ENCODE data around the gene CCL20.

CCL20 gene

DNA sequence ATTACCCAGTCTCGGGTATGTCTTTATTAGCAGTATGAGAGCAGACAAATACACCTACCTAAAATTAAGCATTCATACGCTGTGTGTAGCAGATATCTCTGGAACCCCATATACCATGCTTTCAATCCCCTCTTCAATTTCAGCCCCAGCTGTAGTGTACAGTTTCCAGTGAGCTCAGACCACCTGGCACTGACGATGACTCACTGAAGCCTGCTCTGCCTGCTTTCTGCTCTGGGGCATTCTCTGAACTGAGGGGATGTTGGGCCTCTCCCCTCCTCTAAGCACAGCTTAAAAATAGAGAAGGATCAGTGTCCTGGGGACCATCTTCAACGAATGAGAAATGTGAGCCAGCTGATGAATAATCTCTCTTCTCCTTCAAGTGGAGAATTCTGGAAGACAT lies 8.7 kb upstream of the CCL20 start:
- no peak for DNase-seq

DNA sequence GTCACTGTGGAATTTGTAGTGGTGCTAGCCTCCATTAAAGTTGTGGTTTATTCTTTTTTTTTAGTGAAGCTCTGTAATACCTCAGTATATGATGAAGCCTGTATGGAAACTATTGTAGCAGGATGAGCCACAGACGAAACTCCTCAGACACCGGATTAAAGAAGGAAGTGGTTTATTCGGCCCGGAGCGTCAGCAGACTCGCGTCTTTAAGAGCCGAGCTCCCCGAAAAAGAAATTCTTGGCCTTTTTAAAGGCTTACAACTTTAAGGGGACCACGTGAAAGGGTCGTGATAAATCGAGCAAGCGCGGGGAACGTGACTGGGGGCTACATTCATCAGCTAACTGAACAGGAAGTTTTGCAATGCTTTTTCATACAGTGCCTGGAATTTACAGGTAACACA lies 8.1 kb upstream of the CCL20 start:
- peak; percentile 11 to 38 for DNase-seq

- no peak for DNase-seq
Measured at GRCh38 chr2:227808936-227809335, 4.7 kb upstream of the CCL20 start.

GRCh38 chr2:227812001-227812400 lies 1.6 kb upstream of the CCL20 start:
- no peak for DNase-seq

DNA sequence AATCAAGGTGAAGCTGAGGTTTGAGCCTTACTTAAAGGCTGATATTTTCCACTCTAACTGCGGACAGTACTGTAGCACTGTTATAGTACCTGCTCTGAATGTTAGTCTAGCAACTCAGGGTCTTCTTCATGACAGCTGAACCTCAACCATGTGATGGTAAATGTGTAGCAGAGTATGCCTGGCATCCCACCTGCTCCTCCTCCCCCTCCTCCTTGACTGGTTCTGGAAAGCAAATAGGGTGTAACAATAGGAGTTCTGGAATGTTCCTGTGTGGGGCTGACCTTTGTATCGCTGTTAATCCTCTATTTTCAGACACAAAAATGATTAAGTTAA lies 447 bp upstream of the CCL20 start:
- no peak for DNase-seq

DNA sequence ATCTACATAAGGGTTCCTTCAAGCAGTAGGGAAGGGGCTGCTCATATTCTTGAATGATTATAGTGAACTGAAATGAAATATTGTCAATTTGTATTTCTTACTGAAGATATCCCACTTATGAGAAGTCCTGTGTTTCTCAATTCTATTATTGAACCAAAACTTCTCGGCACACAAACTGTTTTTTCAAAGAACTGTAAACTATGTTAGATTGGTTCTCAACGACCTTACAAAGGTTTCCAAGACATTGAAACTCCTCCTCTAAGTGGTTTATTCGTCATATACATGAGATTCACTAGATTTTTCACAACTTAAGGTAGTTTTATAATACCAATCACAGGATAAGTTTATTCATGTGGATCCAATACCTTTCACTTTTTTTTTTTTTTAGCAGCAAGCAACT lies 1.4 kb downstream of the CCL20 start:
- no peak for DNase-seq

DNA sequence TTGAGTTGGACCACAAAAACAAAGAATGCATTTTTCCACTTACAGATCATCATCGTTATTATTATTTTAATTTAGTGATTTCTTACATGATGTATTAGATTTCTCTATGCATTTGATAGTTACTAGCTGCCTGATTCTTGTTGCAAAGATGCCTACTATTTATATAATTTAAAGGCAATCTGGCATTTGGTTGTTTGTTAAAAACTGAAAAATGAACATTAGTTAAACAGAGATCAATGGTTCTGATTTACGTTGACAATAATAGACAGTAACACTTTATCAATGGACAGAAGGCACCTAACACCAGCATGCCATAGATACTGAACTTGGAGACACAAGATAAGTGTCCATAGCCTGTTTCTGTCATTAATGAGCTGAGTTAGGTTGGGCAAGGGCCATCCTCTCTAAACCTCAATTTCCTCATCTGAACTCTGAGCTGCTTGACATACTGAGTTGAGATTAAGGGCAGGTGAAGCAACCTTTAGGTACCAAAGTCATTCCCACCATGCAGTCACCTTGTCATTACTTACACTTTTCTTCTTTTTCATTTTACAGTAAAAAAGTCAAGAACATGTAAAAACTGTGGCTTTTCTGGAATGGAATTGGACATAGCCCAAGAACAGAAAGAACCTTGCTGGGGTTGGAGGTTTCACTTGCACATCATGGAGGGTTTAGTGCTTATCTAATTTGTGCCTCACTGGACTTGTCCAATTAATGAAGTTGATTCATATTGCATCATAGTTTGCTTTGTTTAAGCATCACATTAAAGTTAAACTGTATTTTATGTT lies 3.1 kb downstream of the CCL20 start:
- no peak for DNase-seq

DNA sequence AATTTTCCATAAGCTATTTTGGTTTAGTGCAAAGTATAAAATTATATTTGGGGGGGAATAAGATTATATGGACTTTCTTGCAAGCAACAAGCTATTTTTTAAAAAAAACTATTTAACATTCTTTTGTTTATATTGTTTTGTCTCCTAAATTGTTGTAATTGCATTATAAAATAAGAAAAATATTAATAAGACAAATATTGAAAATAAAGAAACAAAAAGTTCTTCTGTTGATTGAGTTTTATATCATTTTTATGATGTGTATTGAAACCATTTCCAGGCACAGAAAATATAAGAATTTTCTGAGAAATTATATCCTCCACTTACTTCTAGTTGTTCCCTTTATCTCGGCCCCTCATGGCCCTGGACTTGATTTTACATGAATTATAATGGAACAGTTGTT lies 3.7 kb downstream of the CCL20 start:
- no peak for DNase-seq

GRCh38 chr2:227817850-227818674 lies 4.4 kb downstream of the CCL20 start:
- peak; percentile 59 to 79 for DNase-seq

DNA sequence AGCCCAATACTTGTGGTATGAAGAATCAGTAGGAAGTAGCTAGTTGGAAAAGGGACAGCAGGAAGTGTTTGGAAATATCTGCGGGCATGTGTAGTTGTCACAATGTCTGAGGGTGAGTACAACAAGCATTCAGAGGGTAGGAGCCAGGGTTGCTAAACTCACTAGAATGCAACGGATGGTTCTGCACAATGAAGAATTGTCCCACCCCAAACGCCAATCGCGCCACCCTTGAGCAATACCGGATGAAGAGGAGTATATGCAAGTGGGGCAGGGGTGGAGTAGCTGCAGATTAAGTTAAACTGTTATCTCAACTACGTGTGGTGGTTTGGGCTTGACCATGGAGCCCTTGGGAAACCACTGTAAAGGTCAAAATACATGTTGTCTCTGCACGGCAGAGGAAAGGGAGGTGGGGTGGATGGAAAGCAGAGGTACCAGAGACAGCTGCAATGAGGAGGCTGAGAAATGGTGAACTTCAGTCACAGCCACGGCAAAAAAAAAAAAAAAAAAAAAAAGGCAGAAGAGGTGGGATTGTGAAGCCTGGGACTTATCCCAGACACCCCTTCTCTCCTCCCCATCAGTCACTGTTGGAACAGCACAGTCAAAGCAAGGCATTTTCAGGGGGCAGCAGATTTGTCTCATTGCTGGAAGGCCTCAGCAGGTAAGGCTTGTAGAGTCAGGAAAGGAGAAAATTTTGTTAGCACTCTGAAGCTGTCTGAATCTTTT lies 5.2 kb downstream of the CCL20 start:
- no peak for DNase-seq

DNA sequence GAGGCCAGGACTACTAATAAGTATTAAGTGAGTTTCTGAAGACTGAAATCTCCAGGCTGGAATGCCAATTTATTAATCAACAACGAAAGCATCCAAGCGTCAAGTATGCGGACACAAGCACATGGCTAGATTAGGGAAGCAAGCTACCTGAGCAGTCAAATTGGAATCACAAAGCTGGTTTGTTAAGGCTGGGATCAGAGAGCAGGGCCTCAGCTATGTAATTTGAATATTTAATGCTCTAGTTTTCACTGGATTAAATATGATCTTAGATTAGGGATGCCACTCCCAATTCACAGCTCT lies 5.7 kb downstream of the CCL20 start:
- no peak for DNase-seq

DNA sequence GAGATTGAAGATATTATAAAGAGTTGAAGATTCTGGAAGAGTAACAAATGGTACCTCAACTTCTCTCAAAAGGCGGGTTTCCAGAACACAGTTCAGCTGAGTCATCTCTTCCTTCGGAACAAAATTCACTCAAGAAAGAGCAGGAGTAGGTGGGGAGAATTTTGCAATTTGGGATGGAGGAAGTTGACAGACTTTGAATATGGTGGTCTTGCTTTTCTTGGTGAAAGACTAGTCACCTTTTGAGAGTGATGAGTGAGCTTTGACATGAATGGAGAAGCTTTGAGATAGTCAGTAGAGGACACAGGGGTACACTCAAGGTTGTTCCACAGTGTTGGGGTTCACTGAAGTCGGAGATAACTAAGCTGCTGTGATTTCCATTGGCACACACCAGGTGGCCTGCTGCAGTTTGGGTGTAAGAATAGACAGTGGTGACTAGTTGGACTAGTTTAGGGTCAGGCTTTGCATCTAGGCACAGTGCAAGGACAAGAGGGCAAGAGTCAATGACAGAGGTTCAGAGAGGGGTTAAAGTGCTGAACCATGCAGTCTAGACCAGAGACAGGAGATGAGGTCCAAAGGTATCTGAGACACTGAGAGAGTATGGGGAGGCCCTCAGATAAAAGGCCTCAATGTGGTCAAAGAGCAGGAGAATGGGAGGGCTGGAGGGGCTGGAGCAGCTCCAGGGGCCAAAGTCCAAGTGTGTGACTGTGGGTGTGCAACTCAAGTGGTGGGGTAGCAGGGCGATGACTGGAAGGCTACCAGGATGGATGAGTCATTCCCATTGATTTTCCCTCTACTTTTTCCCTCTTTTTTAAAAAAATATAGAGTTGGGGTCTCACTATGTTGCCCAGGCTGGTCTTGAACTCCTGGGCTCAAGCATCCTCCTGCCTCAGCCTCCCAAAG lies 7.7 kb downstream of the CCL20 start:
- no peak for DNase-seq

DNA sequence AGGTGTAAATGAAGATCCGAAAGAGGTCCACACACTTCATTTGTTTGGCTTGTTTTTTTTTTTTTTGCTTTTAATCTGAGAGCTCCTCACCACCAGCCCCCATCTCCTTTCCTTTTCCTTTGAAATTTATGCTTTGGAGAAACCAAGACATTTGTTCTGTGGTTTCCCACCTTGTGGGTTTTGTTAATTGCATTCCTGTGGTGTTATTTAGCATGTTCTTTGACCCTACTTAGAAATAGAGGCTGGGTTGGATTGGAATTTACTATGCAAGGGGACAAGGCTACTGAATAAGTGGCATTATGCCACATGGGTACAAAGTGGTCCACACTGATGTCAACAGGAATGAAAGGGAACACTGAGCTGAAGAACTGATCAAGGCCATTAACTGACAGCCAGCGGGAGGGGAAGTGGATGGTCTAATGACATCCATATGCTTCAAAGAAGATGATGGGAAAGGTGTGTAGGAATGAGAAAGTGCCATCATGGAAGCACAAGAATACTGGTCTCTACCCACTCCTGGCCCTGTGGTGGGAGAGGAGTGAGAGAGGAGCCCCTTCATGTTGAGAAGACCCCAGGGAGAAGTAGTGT lies 8.9 kb downstream of the CCL20 start:
- no peak for DNase-seq

- no peak for DNase-seq
Measured at GRCh38 chr2:227823922-227824321, 10.3 kb downstream of the CCL20 start.

GRCh38 chr2:227824711-227825110 lies 11.1 kb downstream of the CCL20 start:
- DNase-seq = no peak

DNA sequence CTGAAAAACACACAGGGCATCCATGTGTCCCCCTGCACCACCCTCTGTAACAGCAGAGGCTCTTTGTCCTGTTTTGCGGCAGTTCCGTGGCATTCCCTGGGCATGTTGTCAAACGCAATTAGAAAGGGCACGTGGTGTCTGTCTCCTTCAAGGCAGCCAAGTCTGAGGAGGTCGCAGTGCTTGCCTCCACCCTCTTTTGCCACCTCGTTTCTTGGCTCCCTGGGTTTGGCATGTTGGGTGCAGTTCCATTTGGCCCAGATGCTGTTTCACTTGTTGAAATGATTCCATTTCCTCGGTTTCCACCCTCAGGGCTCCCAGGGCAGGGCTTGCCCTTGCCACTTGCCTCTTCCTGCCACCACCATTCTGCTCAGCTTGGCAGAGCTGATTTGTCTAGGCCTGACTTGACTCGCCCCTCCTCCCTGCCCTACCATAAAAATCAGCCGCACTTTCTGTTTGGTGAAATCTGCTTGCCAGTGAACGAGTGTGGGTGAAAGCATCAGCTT lies 12.4 kb downstream of the CCL20 start:
- peak in 1 of 2 donors; percentile 9 for DNase-seq

DNA sequence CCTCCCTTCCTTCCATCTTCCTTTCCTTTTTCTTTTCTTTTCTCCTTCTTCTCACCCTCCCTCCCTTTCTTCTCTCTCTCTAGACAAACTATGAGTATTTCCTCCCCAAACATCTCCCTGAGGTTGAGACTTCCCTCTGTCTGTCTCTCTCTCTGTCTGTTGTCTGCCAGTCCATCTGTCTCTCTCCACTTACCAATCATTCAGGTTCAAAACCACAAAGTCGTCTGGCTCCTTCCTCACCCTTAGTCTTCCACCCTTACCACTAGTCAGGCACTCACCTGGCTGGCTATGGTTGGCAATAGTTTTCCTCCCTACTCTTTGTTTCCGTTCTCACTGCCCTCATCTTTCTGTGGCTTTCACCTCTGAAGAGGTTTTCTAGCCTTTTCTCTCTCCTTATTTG lies 12.9 kb downstream of the CCL20 start:
- no peak for DNase-seq

- no peak for DNase-seq
Measured at GRCh38 chr2:227827143-227827542, 13.5 kb downstream of the CCL20 start.

- DNase-seq = no peak
Measured at GRCh38 chr2:227828477-227828912, 14.9 kb downstream of the CCL20 start.

- DNase-seq = no peak
Measured at GRCh38 chr2:227829337-227829736, 15.7 kb downstream of the CCL20 start.

DNA sequence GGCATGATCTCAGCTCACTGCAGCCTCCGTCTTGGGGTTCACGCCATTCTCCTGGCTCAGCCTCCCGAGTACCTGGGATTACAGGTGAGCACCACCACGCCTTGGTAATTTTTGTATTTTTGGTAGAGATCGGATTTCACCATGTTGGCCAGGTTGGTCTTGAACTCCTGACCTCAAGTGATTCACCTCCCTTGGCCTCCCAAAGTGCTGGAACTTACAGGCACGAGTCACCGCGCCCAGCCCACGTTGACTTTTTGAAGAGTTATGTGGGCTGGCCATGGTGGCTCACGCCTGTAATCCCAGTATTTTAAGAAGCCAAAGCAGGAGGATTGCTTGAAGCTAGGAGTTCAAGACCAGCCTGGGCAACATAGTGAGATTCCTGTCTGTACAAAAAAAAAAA lies 20.8 kb downstream of the CCL20 start:
- DNase-seq = no peak
